Fibroblast of peridontal ligament (primary cell): Measurements from ENCODE around the gene SGSH.
"Not testable (repeated sequence)": the region's sequence is repeated elsewhere in the genome, so short reads cannot be mapped to it uniquely, and the experiment has no call there.

Experiments used
- DNase-seq: peaks from one replicate; pipeline ENCODE4 v3.0.0-alpha.2; 2010; ENCODE audit errors: extremely low read depth

SGSH gene

DNA sequence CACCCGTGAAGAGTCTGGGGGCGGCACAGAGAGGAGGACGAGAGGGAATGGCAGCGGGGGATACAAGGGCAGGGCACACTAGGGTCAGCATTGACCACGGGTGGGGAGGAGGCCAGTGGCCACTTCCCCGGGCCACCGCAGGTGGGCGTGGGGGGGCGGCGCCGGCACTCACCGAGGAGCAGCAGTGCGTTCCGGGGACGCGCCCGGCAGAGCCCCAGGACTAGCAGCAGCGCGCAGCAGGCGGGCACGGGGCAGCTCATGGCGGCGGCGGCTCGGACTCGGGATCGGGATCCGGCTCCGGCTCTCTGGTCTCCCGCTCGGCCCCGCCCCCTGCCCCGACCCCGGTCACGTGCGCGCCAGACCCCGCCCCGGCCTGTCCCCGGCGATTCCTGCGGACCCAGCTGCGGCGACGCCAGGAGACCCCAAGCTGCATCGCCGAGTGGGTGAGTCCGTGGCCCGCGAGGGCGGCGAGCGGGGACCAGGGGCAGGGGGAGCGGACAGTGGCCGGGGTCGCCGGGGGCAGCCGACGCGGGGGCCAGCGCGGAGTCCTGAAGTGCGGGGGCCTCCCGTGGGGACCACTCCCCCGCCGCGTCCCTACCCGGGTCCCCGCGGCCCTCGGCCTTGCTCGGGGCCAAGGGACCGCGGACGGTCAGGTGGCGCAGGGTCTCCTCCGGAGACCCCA lies at the start of gene SGSH, which contains the start of gene SLC26A11:
Gene SGSH, minus strand, starts transcription at position 280 of the 682 bp plus-strand sequence. Its CDS starts 20 bp downstream, at position 260.
Gene SLC26A11, plus strand, starts transcription at position 374 of the 682 bp plus-strand sequence. CDS start 1,134 bp downstream, outside the sequence.
- DNase-seq = peak; percentile 32

DNA sequence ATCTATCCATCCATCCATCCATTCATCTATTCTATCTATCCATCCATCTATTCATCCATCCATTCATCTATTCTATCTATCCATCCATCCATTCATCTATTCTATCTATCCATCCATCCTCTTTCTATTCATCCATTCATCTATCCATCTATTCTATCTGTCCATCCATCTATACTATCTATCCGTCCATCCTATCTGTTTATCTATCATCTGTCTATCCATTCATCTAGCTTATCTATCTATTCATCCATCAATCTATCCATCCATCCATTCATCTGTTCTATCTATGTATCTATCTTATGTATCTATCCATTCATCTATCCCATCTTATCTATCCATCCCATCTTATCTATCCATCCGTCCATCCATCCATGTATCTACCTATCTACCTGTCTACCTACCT lies 49.3 kb upstream of the SGSH start:
- DNase-seq = no peak

DNA sequence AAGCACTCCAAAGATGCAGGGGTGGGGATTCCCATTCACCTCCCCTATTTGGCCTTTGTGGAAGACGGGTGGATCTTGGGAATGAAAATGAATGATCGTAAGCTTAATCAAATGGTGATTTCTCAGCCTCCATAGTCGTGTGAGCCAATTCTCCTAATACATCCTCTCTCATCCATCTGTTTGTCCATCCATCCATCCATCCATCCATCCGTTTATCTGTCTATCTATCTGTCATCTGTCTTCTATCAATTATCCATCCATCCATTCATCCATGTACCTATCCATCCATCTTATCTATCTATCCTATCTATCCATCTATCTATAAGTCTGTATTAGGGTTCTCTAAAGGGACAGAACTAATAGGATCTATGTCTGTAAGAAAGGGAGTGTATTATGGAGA lies 48.3 kb upstream of the SGSH start:
- no peak for DNase-seq

DNA sequence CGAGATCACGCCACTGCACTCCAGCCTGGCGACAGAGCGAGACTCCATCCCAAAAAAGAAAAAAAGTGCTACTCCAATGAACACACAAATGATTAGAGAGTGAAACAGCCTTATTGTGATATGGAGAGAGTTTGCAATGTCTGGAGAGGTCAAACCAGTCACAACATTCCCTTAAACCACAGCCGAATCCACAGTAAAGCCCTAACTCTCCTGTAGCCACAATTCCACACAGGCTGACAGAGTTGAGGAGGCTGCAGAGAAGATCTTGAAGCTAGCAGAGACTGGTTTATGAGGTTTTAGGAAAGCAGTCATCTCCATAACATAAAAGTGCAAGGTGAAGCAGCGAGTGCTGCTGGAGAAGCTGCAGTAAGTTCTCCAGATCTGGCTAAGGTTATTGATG lies 47.3 kb upstream of the SGSH start:
- DNase-seq = no peak

DNA sequence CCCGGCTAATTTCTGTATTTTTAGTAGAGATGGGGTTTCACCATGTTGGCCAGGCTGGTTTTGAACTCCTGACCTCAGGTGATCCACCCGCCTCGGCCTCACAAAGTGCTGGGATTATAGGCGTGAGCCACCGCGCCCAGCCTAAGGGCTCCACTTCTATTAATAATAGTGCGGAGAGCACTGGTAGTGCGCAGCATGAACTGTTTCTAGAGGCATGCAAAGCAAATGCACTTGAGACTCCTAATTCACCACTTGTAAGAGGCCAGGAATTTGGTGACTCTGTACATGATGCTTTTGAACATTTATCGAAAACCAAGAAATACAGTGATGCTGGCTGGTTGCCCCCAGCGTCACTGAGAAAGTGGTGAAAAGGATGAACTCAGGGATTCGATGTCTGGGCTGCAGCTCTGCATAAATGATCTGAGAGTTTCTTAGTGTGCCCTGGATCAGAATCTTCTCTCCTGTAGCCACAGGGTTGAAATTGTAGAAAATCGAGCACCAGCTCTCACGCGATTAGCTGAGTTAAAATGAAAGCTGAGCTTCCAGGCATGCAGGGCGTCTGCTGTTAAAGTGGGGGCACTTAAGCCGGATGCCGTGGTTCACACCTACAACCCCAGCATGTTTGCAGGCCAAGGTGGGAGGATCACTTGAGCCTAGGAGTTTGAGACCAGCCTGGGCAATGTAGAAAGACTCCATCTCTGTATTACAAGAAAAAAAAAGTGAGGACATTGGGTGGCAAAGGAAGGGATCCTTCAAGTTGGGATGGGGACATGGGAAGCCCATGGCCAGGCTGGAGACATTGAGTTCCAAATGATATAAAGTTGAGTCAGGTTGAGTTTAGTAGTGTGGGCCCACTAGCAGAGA lies 45.3 kb upstream of the SGSH start:
- DNase-seq = no peak

DNA sequence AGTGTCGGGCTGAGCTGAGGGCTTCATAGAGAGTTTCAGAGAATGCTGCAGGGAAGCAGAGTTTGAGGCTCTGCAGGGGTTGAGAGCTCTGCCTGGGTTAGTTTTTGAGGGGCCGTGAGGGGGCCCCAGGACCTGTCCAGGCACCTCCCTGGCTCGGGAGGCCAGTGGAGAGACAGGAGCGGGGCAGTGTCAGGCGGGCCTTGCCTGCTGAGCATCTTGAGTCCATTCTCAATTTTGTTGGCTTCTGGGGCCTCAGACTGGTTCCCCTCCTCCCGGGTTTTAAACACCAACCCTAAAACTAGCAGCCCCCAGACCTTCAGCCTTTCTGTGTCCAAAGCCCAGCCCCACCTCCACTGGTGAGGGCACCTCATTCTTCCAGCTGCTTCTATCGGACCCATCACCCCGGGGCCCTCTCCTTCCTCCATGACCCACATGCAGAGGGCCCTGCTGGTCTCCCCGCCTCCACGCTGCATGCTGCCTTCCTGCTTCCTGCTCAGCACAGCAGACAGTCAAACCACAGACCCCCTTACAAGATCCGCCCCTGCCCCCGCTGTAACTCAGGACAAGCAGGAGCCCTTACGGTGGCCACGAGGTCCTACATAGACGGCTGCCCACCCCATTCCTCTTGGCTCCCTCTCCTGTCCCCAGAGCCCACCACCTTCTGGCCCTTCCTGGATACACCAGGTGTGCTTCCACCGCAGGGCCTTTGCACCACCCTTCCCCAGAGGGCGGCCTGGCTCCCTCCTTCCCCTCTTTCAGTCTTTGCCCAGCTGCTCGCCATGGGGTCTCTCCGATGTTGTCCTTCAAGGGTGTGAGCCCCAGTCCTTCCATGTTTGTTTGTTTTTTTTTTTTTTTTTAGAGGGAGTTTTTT lies 44.3 kb upstream of the SGSH start:
- DNase-seq = no peak

DNA sequence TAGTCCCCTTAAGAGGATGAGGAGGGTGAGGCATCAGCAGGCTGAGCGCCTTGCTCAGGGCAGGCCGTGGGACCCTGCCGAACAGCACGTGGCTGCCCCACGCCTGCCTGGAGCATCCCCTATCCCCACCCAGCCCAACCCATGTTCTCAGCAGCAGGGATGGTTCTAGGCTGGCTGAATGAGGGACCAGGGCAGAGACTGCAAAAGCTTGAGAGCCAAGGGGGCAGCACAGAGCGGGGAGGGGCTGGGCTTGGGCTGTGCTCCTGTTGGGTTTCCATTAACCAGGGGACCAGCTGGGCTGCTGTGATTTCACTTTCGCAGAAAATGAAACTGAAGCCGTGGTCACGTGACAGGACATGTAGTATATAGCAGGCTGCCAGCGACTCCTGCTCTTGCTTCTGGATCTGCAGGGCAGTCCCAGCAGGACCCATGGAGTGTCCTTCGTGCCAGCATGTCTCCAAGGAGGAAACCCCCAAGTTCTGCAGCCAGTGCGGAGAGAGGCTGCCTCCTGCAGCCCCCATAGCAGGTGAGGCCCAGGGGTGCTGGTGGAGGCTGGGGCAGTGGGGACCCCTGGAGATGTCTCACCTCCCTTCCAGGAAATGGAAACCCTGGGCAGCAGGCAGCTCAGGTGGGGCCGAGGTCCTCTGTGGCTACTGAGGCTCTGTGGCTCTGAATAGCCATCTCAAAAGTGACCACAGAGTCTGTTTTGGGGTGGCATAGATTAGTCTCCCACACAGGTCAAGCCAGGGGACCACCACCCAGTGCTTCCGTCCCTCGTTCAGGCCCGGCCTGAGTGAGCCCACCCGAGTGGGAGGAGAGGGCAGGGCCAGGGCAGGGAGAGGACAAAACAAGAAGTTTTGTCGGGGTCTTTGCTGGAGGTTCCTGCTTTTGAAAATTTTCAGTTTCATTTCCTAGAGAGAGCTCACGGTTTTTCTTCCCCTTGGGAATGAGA lies 43.4 kb upstream of the SGSH start:
- DNase-seq = peak; percentile 95

DNA sequence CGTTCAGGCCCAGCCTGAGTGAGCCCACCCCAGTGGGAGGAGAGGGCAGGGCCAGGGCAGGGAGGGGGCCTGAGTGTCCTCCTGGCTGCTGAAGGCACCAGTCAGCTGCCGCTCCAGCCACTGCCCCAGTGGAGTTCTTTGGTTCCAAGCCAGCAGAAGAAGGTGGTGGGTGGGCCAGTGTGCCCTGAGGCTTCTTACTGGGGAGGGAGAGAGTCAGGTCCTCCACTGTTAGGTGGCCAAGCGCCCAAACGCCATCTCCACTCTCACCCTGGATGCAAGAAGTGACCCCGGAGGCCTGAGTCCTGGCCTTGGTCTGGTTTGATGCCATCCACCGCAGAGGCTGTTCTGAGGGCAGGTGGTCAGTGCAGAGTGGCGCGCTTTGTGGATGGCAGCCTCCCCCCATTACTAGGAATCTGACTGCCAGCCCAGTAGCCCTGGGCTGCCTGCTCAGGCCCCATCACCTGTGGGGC lies 42.7 kb upstream of the SGSH start:
- no peak for DNase-seq

DNA sequence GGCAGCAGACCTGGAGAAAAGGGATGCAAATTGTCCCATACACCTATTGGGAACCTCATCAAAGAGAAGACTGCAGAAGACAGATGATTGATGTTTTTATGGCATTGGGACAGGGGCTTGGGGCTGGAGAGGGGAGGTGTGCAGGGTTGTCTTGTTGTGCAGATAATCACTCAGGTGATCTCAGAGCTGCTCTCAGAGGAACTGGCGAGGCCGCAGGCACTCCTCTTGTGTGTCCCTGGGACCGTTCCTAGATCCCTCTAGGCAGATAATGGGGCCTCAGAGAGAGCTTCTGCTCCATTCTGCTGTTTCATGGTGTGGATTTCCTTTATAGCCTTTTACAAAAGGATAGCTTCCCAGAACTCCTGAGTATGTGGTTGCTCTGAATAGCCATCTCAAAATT lies 42.2 kb upstream of the SGSH start:
- no peak for DNase-seq

DNA sequence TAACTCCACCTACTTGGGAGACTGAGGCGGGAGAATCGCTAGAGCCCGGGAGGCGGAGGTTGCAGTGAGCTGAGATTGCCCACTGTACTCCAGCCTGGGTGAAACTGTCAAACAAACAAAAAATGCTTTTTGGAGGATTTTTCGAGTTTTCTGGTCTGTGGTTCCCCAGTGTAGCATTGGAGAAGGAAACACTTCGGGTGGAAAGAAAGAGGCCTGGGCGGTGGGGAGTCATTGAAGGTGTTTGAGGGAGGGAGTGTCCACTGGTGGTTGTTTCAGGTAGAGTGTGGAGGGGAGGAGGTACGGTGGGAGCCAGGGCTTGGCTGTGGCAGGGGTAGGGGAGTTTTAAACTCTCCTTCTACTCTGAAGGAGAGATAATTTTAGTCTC lies 41.8 kb upstream of the SGSH start:
- DNase-seq = no peak

DNA sequence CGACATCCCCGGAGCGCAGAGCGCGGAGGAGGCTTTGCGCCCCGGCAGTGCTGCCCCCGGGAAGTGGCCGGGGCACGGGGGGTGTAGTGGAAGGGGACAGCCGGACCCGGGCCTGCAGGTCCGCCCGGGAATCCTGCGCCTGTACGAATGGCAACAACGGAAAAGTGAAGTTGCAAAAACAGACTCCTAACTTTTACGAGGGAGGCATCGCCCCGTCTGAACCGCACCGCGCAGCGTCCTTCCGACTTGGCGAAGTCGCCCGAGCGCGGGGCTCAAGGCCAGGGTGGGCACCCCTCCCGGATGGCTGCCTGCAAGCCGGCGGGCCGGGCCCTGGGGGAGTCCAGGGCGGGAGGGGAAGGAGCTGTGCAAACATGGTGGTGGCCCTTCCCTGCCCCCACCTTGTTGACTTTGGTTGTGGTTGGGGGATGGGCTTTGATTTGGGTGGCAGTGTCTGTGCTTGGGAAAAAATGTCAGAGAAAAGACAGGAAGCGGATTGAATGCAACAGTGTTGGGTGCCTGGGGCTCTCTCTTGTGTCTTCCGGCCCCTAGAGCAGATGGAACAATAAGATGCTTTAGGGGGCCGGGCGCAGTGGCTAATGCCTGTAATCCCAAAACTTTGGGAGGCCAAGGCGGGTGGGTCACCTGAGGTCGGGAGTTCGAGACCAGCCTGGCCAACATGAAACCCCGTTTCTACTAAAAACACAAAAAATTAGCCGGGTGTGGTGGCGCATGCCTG lies 41.2 kb upstream of the SGSH start:
- peak; percentile 45 for DNase-seq

DNA sequence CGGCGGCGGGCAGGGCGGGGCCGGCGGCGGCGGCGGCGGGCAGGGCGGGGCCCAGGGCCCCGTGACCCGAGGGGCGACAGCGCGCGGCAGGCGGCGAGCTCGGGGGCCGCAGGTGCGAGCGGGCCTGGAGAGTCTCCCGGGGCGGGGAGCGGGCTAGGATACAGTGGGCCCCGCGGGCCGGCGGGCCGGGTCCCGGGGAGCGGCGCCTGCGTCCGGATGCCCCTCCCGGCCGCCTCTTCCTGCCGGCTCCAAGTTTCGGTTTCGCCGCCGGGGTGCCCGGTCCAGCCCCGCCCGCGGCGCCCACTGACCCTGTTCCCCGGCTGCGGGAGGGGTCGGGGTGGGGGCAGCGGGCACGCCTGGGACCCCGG lies 40.6 kb upstream of the SGSH start, which contains the start of gene RNF213:
Gene RNF213, plus strand, starts transcription at position 62 of the 368 bp plus-strand sequence. CDS start 2,830 bp downstream, outside the sequence.
- no peak for DNase-seq

DNA sequence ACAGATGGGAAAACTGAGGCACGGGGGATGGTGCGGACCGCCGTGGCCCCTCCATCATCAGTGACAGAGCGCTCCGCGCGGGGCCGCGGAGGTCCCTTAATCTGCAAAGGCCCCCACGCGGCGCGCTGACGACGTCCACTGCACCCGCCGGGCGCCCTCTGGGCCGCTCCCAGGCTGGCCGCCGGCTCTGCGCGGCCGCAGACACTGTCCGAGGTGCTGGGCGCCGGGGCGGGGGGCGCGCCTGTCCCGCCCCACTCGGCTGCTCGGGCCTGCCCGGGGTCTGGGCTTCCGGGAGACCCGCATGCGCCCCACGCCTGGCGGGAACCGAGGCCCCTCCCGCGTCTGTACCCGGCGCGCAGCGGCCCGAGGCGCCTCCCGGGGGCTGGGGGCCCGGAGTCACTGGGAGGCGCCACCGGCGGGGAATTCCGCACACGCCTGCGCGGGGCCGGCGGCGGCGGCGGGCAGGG lies 40.0 kb upstream of the SGSH start:
- peak; percentile 46 for DNase-seq

DNA sequence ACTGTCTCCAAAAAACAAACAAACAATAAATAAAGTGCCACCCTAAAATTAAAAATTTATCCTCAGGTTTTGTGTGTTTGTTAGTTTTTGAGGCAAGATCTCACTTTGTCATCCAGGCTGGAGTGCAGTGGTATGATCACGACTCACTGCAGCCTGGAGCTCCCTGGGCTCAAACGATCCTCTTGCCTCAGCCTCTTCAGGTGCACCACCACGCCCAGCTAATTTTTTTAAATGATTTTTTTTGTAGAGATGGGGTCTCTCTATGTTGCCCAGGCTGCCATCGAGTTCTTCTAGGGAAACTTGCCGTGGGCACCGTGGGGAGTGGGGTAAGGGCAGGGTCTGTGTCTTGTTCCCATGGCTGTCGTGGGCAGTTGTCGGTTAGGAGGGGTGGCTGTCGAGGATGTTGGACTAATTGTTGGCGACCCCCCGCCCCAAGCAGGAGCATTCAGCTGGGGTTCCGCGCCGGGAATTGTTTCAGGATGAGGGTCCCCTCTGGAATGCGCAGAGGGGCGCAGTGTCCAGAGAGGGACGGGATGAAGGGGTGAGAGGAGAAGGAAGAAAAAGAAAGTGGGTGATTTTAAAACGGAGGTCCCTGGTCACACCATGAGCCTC lies 39.4 kb upstream of the SGSH start:
- no peak for DNase-seq

DNA sequence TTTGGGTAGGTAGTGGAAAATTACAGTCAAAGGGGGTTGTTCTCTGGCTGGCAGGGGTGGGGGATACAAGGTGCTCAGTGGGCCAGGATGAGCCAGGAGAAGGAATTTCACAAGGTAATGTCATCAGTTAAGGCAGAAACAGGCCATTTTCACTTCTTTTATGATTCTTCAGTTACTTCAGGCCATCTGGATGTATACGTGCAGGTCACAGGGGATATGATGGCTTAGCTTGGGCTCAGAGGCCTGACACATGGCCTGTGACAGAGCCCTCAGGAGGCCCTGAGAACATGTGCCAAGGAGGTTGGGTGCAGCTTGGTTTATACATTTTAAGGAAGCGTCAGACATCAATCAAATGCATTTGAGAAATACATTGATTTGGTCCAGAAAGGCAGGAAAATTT lies 38.2 kb upstream of the SGSH start:
- not testable (repeated sequence) for DNase-seq

DNA sequence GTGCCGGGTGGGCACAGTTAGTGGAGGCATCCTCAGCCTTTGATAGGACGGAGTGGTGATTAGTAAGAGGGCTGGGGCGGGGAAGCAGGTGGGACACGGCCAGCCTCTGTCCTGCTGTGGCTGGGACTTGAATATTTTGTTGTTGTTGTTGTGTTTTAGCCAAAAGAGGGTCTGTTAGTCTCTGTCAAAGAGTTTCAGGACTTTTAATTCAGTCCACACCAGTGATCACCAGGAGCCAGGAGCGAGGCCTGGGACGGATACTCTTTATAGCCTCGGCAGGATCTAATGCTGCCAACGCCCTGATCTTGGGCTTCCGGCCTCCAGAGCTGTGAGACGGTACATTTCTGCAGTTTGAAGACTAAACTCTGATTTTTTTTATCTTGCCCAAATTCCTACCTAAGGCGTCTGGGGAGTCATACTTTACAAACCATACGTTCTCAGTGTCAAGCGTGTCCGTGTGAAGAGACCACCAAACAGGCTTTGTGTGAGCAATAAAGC lies 37.6 kb upstream of the SGSH start:
- no peak for DNase-seq

DNA sequence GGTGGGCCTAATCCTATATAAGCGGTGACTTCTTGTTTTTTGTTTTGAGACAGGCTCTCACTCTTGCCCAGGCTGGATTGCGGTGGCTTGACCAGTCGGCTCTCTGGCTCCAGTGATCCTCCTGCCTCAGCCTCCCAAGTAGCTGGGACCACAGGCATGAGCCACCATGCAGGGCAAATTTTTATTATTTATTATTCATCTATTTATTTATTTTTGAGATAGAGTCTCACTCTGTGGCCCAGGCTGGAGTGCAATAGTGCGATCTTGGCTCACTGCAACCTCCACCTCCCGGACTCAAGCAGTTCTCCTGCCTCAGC lies 35.9 kb upstream of the SGSH start:
- no peak for DNase-seq

DNA sequence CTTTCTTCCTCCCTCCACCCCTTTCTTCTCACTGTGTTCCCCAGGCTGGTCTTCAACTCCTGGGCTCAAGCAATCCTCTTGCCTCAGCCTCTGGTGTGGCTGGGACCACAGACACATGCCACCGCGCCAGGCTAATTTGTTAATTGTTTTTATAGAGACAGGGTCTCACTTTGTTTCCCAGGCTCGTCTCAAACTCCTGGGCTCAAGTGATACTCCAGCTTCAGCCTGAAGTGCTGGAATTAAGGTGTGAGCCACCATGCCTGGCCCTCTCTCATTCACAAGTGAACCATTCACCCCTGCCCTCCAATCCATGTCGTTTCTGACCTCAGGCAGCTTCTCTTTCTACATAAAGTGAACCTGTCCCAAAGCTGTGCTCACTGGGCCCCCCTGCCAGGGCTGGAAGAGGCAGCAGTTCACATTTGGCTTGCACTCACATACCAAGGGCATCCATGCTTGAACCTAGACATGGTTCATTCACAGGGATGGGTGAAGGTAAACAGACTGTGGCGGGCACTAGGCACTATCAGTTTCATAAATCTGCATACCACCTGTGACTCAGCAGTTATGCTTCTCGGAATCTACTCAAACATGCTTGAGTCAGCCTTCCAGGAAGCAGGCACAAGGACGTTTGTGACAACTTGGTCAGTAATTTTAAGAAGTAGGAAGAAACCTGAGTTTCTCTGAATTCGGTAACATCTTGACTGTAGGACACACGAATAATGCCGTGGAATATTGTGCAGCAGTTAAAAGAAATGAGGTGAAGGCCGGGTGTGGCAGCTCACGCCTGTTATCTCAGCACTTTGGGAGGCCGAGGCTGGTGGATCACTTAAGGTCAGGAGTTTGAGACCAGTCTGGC lies 34.5 kb upstream of the SGSH start:
- peak; percentile 91 for DNase-seq
